Measurements from ENCODE around the gene OVCH1.

The OVCH1 gene

DNA sequence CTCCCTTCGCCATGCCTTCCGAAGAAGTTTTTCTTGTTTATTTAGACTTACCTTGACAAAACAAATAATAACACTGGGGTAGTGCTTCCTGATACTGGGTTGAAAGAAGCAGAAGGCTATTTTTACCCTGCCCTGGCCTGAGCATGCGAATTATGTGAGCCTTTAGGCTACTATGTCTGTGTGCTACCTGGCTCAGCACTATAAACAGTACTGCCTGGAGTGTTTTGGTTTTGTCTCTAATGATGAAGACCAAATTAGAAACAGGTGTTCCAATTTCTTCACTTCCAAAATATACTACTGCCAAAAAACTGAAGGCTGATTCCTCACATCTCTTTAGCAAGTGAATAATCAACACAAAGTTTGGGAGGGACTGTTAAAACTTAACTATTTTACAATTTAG, 7.6 kb upstream of the OVCH1 start:
- no peak overlapping the region for H3K4me3 ChIP-seq (ENCODE audit: low read depth, low read length)
- TF ChIP-seq, protein P1, sequence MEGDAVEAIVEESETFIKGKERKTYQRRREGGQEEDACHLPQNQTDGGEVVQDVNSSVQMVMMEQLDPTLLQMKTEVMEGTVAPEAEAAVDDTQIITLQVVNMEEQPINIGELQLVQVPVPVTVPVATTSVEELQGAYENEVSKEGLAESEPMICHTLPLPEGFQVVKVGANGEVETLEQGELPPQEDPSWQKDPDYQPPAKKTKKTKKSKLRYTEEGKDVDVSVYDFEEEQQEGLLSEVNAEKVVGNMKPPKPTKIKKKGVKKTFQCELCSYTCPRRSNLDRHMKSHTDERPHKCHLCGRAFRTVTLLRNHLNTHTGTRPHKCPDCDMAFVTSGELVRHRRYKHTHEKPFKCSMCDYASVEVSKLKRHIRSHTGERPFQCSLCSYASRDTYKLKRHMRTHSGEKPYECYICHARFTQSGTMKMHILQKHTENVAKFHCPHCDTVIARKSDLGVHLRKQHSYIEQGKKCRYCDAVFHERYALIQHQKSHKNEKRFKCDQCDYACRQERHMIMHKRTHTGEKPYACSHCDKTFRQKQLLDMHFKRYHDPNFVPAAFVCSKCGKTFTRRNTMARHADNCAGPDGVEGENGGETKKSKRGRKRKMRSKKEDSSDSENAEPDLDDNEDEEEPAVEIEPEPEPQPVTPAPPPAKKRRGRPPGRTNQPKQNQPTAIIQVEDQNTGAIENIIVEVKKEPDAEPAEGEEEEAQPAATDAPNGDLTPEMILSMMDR (IDR thresholded peaks at IDR 0.05; ENCODE audit: low read depth, low read length, missing control alignments) = no peak
- no peak for DNase-seq (ENCODE audit: low read depth)

DNA sequence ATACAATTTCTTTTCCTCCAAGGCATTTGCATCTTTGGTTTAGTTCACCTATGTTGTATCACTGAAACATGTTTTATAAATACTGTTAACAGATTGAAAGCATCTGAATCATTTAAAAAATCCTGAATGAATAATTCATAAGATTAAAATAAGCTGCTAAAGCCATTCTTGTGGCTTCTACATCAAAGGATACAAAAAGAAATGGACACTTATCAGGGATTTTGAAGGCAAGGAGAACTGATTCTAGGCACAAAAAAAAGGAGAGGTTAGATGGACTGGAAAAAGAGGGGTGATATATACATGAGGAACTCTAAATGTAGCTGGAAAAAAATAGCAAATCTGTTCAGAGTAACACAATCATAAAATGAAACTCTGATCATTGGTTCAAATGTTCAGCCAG, 5.8 kb upstream of the OVCH1 start:
- TF ChIP-seq, protein P1 (IDR thresholded peaks at IDR 0.05; ENCODE audit: low read depth, low read length, missing control alignments) = no peak
- DNase-seq (ENCODE audit: low read depth) = no peak
- no peak overlapping the region for H3K4me3 ChIP-seq (ENCODE audit: low read depth, low read length)

DNA sequence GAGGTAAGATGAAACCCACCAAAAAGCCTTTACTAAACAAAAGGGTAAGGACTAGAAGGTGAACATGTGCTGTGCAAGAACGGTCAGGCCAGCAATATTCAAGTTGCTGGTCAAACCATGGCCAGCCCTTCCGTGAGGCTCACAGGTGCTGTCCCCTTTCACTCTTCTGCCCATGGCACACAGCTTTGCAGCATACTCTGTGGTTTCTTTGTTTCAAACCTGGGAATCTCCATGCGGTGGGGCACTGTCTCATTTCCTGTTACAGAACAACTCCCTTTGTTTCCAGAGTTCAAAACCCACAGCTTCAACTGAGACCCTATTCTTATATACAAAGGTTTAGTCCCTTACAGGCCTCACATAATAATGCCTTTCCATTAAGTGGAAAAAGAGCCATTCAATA, 1.7 kb upstream of the OVCH1 start:
- TF ChIP-seq, protein P1 (IDR thresholded peaks at IDR 0.05; ENCODE audit: low read depth, low read length, missing control alignments) = no peak
- no peak overlapping the region for H3K4me3 ChIP-seq (ENCODE audit: low read depth, low read length)
- no peak for DNase-seq (ENCODE audit: low read depth)

DNA sequence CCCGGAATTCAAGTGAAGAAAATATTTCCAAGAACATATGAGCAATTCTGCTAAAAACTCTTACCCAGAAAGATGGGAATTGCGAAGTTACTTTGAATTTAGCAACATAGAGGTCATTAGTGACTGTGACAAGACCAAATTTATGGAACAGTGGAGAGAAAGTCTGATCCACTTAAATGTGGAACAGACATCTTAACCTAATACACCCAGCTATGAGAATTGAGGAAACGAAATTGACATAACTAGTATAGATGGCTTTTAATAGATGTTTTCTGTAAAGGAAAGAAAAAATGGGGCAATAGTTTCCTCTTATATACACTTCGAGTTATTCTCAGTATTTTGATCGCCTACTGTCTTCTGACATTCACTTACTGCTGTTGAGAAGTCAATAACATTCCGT, 4.6 kb downstream of the OVCH1 start:
- H3K4me3 ChIP-seq (ENCODE audit: low read depth, low read length) = no peak overlapping the region

DNA sequence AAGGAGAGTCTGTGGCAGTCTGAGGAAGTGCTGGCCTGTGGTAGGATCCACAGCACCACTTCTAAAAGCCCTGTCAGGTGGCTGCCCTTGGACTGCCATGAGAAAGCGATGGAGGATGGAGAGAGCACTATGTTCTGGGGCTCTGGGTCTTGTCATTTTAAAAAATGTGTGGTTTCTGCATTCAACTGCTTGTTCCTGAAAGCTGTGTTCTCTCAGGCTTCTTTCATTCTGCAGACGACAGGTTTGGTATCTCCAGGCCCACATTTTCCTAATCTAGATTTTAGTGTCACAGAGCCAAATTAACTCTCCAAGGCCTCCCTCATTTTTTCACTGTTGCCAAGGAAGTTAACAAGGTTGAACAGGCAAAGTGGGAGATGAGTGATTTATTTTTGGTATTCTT, 10.5 kb downstream of the OVCH1 start:
- H3K4me3 ChIP-seq (ENCODE audit: low read depth, low read length) = no peak overlapping the region
- DNase-seq (ENCODE audit: low read depth) = no peak
- TF ChIP-seq, protein P1 (IDR thresholded peaks at IDR 0.05; ENCODE audit: low read depth, low read length, missing control alignments) = no peak

More for the DNA sequence above, 4.6 kb downstream of the OVCH1 start:
- no peak for DNase-seq (ENCODE audit: low read depth)
- TF ChIP-seq, protein P1 (IDR thresholded peaks at IDR 0.05; ENCODE audit: low read depth, low read length, missing control alignments) = no peak

DNA sequence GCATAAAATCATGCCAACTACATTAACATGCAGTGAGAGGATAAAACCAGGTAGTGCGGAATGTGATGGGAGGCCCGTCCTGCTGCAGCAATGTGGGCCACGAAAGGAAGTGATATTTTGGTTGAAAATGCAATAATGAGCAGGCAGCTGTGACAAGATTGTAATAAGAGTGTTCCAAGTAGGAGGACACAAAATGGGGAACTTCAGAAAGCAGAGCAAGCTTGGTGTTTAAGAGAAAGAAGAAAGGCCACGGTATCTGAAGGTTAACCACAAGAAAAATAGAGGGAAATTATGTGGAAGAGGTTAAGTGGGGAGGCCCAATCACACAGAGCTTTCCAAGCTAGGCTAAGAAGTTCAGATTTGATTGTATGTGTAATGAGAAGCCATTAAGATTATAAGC, 34.3 kb downstream of the OVCH1 start:
- no peak for DNase-seq (ENCODE audit: low read depth)
- TF ChIP-seq, protein P1 (IDR thresholded peaks at IDR 0.05; ENCODE audit: low read depth, low read length, missing control alignments) = no peak

DNA sequence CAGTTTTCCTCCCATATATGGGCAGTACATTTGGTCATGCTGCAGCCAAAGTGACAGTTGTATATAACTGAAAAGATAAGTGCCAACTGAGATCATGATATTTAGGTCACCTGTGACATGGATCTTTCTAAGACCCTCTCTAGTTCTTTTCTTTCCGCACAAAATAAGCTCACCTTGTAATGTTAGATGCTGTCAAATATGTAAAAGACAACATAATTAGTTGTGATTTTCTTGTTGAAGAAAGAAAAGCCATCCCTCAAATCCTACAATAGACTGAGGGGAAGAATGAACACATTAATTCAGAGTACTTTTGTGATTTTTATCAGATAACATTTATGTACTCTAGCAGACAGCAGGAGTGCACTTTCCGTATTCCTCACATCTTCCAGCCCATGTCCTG, 37.4 kb downstream of the OVCH1 start:
- no peak for DNase-seq (ENCODE audit: low read depth)
- TF ChIP-seq, protein P1 (IDR thresholded peaks at IDR 0.05; ENCODE audit: low read depth, low read length, missing control alignments) = no peak

More for the DNA sequence above, 34.3 kb downstream of the OVCH1 start:
- H3K4me3 ChIP-seq (ENCODE audit: low read depth, low read length) = no peak overlapping the region

More for the DNA sequence above, 37.4 kb downstream of the OVCH1 start:
- H3K4me3 ChIP-seq (ENCODE audit: low read depth, low read length) = no peak overlapping the region

Data from GM12864 (cell line).